HG02943 (cell line): ENCODE results near the gene ZNF804B.
"Not testable (repeated sequence)": the region's sequence is repeated elsewhere in the genome, so short reads cannot be mapped to it uniquely, and the experiment has no call there.

Experiments
- ATAC-seq: cut with Tn5 transposase; IDR thresholded peaks from one replicate; pipeline ENCODE4 v1.9.1; 2021; ENCODE audit warnings: mild to moderate bottlenecking, low read depth, moderate library complexity; ENCODE audit not compliant: unreplicated experiment

Gene ZNF804B

DNA sequence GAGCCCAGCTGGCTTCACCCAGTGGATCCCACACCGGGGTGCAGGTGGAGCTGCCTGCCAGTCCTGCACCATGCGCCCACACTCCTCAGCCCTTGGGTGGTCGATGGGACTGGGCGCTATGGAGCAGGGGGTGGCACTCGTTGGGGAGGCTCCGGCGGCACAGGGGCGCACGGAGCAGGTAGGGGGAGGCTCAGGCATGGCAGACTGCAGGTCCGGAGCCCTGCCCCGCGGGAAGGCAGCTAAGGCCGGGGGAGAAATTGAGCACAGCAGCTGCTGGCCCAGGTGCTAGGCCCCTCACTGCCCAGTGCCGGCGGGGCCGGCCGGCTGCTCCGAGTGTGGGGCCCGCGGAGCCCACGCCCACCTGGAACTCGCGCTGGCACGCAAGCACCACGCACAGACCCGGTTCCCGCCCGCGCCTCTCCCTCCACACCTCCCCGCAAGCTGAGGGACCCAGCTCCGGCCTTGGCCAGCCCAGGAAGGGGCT lies 469.2 kb downstream of the ZNF804B start:
- not testable (repeated sequence) for ATAC-seq

DNA sequence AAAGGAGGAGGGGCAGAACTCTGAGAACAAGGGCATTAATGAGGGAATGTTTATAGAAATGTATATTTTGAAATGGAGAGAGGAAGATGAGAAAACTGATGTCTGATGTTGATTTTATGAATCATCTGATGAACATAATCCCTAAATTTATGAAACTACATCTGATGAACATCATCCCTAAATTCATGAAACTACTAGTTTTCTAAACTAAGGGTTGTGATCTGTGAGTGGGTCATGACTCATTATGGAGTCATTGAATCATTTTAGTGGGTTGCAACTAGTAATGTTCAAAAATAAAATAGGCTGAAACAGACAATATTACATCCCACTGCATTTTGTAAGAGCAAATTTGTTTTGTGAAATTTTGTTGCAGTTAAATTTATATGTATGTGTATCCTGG lies 478.7 kb downstream of the ZNF804B start:
- ATAC-seq, result no peak

DNA sequence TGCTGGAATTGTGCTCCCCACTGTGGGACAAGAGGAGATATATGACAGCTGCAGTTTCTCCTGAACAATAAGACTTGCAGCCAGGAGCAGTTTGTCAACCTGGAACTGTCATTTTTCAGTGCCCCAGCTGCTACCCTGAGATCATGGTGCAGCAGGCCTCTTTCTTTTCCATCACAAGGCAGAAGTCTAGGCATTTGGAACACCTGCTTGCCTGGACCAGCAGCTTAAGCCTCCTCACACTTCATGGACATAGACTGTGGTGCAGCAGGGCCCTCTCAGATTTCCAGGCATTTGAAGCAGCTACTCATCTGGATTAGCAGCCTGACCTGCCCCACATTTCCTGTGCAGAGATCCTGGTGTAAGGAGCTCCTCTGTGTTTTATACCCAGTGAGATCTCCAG lies 486.7 kb downstream of the ZNF804B start:
- no peak for ATAC-seq

DNA sequence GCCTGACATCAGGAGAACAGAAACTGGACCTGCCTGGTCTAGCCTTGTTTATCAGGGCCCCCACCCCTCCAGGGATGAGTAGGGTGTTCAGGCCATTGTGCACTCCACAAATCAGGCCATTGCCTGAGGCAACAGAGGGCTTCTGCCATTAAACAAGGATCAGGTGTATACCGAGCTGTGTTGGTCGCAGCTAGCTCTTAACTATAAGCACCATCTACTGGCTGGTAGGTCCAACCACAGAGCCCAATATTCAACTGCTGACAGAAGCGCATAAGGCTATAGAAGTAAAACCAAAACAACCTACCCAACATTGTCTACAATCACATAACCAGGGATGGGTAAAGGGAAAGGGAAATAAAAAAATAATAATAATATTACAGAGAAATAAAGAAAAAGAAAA lies 487.7 kb downstream of the ZNF804B start:
- no peak for ATAC-seq

DNA sequence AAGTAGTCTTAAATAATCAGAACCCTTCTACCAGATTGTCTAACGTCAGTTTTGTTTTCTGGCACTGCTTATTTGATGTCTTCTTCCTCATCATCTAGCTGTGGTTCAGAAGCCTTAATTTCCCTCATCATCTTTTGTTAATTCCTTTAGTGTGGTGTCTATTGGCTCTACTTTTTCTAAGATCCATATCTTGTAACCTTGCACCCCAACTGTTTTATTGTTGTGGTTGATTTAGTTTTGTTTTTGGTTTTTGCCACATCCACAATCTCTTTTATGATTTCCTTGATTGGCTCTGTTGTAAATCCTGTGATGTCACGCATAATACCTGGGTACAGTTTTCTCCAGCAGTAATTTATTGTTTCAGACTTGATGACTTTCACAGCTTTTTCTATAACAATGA lies 499.6 kb downstream of the ZNF804B start:
- ATAC-seq, result no peak

DNA sequence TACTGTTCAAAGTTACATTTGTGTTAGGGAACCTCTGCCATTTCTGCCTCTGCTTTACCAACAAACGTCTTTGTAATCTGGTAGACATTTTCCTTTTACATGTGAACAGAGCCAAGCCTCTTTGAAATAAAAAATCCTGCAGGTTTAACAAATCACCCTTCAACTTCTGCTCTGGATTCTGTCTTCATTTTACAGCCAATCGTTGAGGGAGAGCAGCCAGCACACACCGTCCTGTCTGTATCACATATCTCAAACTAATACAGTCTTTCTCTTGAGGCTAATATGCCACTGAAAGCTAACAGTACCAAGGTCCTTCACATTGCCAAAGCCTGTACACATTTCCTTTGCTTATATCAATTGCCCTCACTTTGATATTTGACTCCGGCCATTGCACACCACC lies 504.6 kb downstream of the ZNF804B start:
- ATAC-seq, result no peak

DNA sequence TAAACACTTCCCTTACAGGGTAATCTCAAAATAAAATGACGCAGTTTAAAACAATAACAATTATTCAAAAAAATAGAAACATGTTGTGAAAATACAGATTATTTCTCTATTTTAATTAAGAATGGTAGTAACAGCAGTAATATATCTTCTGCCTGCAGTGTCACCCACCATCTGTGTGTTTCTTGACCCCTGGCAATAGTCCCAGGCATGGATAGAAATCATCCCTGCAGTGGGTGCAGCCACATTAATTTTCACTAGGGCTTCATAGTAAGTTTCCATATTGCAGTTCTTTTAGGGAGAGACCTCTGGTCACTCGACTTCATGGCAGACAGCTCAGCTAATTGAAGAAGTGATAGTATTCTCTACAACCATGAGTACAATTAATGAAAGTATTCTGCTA lies 506.1 kb downstream of the ZNF804B start:
- ATAC-seq, result no peak

DNA sequence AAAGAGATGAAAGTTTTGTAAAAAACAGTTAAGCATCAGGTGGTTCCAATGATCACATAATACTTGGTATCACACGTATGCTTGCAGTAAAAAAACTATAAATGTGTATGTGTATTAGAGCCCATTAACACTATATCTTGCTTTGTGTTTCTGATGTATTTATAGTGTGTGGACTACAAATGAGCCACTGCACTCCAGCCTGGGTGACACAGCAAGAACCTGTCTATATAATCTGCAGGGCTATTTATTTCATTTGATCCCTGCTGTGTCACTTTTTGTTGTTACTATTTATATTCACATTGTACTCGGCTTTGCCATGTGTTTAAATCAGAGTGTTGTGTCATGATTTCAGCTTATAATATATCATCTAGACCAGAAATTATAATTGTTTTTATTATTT lies 523.8 kb downstream of the ZNF804B start:
- ATAC-seq, result no peak

DNA sequence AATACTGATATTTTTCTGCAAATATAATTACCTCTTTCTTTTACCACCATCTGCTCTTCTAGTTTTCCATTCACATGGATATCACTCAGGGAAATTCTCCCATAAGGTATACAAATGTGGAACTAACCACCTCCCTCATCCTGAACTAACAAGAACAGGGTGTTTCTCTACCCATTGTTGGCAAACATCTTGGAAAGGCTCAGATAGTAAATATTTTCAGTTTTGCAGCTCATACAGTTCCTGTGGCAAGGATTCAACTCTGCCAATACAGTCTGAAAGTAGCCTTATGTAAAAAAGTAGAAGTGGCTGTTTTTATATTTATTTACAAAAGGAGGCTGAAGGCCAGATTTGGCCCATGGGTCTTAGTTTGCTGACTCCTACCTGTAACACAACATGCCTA lies 549.0 kb downstream of the ZNF804B start:
- no peak for ATAC-seq

DNA sequence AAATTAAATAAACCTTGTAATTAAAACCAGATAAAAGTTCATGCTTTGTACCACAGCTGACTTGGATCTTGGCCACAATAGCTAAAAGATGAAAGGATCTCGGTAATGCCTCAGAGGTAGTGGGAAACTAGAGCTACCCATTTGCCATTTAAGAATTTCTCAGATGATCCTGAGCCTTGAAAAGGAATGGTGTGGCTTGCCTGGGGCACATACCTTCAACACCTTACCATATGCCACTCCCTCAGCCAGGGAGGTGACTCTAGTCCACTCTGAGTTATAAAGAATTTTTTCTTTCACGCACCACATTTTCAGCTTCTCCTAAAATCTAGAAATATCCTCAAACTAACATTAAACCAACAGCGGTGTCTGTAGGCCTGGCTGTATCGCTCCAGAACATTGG lies 552.4 kb downstream of the ZNF804B start:
- ATAC-seq, result no peak

DNA sequence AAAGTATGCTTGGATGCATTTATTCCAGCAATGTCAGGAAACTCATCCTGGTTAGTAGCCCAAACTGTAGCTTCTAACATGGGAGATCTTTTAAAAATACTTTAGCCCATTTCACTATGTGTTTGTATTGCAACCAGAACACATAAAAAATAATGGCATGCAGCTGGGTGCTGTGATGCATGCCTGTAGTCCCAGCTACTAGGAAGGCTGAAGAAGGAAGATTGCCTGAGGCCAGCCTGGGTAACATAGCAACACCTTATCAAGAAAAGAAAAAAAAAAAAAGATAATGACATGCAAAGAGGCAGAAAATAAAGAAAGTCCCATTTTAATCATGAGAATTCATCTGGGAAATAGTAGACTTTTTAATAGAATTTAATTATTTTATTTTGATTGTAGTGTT lies 553.1 kb downstream of the ZNF804B start:
- no peak for ATAC-seq

DNA sequence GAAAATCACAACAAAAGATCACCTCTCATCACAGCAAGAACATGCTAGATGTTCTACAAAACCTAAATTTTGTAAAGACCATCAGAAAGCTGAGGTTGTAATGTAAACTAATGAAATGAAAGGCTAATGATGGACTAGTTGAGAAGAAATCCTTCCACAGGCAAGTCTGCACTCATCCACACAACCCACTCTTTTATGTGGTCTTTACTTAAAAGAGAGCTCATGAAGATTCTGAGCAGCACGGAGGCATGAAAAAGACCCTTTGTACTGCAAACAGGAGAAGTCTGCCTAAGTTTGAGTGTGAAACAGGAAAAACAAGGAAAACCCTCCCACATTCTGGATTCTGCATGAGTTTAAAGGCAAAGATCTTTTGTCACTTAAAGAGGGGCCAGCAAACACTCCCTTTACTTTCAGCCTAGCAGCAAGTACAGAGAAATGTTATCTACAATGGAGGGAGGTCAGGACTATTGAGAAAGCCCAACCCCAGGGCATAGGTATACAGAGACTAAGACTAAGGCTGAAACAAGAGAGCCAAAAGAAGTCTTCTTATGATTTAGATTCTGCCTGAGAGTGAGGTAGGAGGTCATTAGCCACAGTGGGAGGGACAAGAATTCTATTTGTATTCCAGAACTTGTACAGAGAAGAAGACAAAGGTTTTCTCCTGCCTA lies 557.2 kb downstream of the ZNF804B start:
- ATAC-seq, result no peak

DNA sequence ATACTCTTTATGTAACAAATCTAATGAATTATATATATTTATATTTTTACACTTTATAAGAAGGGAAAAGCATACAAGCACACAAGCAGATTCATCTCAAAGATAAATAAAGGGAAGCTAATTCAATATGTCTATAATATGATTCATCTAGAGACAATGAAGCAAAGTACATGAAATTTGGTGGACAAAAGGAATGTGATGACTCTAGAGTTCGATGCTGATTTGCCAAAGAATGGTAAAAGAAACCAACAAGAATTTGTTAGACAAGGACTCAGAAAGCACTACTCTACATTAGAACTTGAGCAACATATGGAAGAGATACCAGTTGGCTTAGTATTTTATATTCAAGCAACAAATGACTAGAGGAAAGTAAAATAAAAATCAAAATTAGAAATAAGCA lies 572.5 kb downstream of the ZNF804B start:
- ATAC-seq, result no peak

DNA sequence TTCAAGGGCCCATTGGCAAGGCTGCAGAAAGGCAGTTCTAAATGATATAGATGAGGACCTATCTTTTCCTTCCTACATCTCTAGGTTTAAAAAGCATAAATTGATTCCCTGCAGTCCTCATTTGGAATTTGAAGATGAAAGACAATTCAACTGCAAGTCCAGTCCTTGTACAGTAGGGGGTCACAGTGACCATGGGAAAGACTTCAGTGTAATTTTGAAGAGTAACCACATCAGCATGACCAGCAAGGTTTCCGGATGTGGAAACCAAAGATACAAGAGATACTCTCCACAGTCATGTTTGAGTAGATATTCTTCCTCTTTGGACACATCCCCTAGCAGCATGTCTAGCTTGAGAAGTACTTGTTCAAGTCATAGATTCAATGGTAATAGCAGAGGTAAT lies 575.3 kb downstream of the ZNF804B start:
- ATAC-seq, result no peak

DNA sequence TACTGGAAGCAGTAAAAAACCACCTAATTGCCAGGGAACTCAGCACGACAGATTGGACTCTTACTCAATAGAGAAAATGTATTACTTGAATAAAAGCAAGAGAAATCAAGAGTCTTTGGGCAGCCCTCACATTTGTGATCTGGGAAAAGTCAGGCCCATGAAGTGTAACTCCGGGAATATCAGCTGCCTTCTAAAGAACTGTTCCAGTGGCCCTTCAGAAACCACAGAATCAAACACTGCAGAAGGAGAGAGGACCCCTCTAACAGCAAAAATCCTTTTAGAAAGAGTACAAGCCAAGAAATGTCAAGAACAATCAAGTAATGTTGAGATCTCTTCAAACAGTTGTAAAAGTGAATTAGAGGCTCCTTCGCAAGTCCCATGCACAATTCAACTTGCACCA lies 576.0 kb downstream of the ZNF804B start:
- no peak for ATAC-seq

DNA sequence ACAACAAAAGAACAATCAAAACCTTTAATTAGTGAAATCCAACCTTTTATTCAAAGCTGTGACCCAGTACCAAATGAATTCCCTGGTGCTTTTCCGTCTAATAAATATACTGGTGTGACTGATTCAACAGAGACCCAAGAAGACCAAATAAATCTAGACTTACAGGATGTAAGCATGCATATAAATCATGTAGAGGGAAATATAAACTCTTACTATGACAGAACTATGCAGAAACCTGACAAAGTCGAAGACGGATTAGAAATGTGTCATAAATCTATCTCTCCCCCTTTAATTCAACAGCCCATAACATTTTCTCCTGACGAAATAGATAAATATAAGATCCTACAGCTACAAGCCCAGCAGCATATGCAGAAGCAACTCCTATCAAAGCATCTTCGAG lies 576.6 kb downstream of the ZNF804B start:
- ATAC-seq, result no peak

DNA sequence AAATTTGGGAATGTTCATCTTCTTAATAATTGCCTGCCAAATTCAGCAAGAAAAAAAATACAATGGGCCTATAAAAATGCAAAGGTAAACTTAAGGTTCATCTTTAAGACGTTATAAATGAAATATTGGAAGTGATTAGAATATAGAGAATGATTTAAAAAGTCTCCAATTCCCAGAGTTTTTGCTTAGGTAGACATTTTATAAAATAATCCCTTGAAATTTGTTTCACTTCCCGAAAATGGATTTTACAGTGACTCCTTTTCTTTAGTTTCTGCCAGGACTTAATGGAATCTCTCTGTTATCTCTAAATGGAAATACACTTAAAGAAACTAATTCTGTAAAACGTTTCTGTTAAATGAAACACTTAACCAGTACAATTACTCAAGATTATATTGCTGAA lies 580.2 kb downstream of the ZNF804B start:
- ATAC-seq, result no peak

DNA sequence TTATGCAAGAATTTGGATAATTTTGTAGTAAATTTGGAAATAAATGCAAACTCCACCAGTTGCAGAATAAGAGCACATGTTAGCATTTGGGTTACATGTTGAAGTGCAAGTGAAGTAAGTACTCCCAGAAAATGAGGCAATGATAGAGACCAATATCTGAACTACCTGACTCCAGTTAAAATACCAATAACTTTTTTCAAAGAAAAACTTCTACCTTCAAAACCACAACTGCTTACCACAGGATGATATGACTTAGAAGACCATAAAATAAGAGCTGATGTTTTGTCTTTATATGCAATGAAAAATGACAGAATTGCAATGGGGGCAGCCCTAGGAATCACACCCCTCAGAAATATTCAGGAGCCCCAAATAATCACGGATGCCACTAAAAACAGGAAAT lies 597.6 kb downstream of the ZNF804B start:
- ATAC-seq, result no peak

DNA sequence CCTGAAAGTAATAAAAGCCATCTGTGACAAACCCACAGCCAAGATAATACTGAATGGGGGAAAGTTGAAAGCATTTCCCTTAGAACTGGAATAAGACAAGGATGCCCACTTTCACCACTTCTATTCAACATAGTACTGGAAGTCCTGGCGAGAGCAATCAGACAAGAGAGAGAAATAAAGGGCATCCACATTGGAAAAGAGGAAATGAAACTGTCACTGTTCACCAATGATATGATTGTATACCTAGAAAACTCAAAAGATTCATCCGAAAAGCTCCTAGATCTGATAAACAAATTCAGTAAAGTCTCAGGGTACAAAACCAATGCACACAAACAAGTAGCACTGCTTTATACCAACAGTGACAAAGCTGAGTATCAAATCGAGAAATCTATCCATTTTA lies 617.7 kb downstream of the ZNF804B start:
- ATAC-seq, result no peak

DNA sequence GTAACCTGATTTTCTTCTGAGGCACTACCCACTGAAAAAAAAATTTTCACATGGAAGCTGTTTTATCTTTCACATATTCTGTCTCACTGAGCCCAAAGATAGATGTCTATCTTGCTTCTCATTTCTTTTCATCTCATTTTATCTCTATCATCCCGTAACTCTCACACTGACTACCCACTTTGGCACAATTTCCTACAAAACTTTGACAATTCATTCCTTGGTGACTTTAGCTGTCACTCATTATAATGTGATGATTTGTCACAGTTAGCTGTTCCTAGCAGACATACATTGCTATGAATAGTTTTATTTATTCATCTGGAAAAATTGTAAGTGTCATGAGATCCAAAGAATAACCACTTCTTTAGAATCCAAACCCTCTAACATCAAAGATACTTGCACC lies 625.9 kb downstream of the ZNF804B start:
- no peak for ATAC-seq
